Right lobe of liver (tissue), 6 donors: ENCODE measurements around the gene RER1. TPM values are rescaled to one million over a fixed set of nuclear protein-coding genes. Genes with fewer than 3 reads are reported as not detected.

ENCODE experiments used
- ATAC-seq, 4 donors: fragments of 200-7000 bp; cut with Tn5 transposase; one replicate each; pipeline ENCODE4 v1.9.1; 2020; ENCODE audit warnings: mild to moderate bottlenecking in 4 of 4, moderate library complexity in 4 of 4
- DNase-seq, 3 donors: peaks; one replicate each; pipeline ENCODE4 v3.0.0-alpha.2; 2020
- H3K27ac ChIP-seq, 3 donors: fragments of 200-600 bp; one replicate each; pipeline ENCODE4 v1.8.0; 2022
- H3K27me3 ChIP-seq, 2 donors: fragments of 200-600 bp; one replicate each; pipeline ENCODE4 v1.8.0; 2022
- H3K36me3 ChIP-seq, 4 donors: fragments of 200-600 bp; sonication (generic) in 1 of 4; one replicate each; pipeline versions ENCODE4 v1.5.1 to v1.8.0; 2017 to 2022; ENCODE audit warnings: control low read depth in 1 of 4
- H3K4me1 ChIP-seq, 4 donors: fragments of 200-600 bp; sonication (generic) in 1 of 4; one replicate each; pipeline versions ENCODE4 v1.5.1 to v1.8.0; 2017 to 2022; ENCODE audit warnings: control low read depth in 1 of 4
- H3K4me3 ChIP-seq, 3 donors: fragments of 200-600 bp; one replicate each; pipeline ENCODE4 v1.8.0; 2022
- H3K9me3 ChIP-seq, 4 donors: fragments of 200-600 bp; sonication (generic) in 1 of 4; one replicate each; pipeline versions ENCODE4 v1.5.1 to v1.8.0; 2017 to 2022; ENCODE audit warnings: control low read depth in 1 of 4
- CTCF ChIP-seq, 4 donors: fragments of 200-600 bp in 3 of 4; fragments of 450-650 bp in 1 of 4; IDR thresholded peaks; one replicate each; pipeline versions ENCODE4 v1.5.1 to v1.8.0; 2016 to 2022; ENCODE audit warnings: antibody characterized with exemption in 4 of 4, mild to moderate bottlenecking in 2 of 4
- POLR2A ChIP-seq: fragments of 450-650 bp; IDR thresholded peaks from one replicate; pipeline ENCODE4 v1.6.1; 2017; ENCODE audit warnings: antibody characterized with exemption, mild to moderate bottlenecking
- WGBS: methylation state at CpG from one replicate; pipeline ENCODE4 v1.1.6; 2018; ENCODE audit warnings: low coverage, low lambda C conversion rate; ENCODE audit not compliant: insufficient coverage; ENCODE audit errors: missing lambda C conversion rate; 5-methylcytosine and 5-hydroxymethylcytosine counted together
- intact Hi-C, 2 donors: fragments of 100-400 bp; cut with DNase I; formaldehyde crosslinking; loops; one replicate each; pipeline versions ENCODE4 v1.11.2 to v1.14.1; 2022
- total RNA-seq, 6 experiments: library from RNA; depleted of rRNA in 2 of 6; stranded (reverse); fragments of >200 nt in 2 of 6; fragmentation: NEBNext Ultra II Directional in 3 of 6; extraction: Animal tissue kit (Norgen Biotek cat#: 25700) in 3 of 6; gene quantifications; one replicate each; pipeline versions ENCODE4 v1.1.0 to v1.2.4, GENCODE V29; 2016 to 2023
- donor health status: DM: no; HTN: yes; CAD: no.
- donor health status: DM: no; HTN: no; CAD: no.
- donor health status: DM: no; HTN: no; CAD: no.
- donor health status: DM: no; HTN: yes; CAD: no.
- donor health status: DM: no; HTN: yes; CAD: no.

RER1 gene
- total RNA-seq, 6 experiments from 2014 or later = 76.5 to 166 (median 122) TPM

DNA sequence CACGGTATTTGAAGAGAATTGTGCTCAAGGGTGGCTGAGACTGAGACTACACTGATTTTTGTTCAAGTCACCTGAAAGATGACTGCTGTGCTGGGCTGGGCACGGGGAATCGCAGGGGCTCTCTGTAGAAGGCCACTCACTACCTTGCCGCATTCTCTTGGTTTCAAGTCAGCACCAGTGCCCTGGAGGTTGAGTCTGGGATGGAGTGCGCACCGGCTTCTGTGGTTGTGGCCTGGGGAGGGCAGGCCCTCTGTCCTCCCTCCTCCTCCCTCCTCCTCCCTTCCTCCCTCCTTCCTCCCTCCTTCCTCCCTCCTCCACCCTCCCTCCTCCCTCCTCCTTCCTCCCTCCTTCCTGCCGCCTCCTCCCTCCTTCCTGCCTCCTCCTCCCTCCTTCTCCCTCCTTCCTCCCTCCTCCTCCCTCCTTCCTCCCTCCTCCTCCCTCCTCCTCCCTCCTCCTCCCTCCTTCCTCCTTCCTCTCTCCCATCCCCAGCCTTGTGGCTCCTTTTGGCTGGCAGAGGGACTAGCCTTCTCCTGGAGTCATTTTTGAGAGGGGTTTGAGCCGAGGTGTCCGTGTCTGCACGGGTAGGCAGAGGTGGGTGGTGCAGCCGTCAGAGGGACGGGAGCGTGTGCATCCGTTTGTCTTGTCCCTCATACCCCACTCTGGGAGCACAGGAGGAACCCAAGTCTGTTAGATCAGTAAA is 9.5 kb downstream of the RER1 start:
- no peaks in the 10 kb centered on the region for H3K4me1 ChIP-seq
- H3K36me3 ChIP-seq = peaks cover 0 to 86% (median 40%) of the 10 kb centered on the region in 4 donors
- no peak overlapping the region for H3K4me3 ChIP-seq
- 88% methylated on average over 10 of the region's 14 CpGs for WGBS
- intact Hi-C loops = no loop called here
- ATAC-seq (no peak), DNase-seq (no peak)
- TF ChIP-seq CTCF (IDR thresholded peaks at IDR 0.05) (no peak), POLR2A (no peak)
- H3K27me3 ChIP-seq = no peaks in the 10 kb centered on the region
- no peaks in the 10 kb centered on the region for H3K9me3 ChIP-seq
- H3K27ac ChIP-seq = no peak overlapping the region

GRCh38 chr1:2402420-2402819 is 10.8 kb downstream of the RER1 start:
- H3K27ac ChIP-seq = no peak overlapping the region
- no CpG with 5 or more reads among the region's 23 CpGs for WGBS
- DNase-seq = no peak
- H3K9me3 ChIP-seq = no peaks in the 10 kb centered on the region
- peaks cover 0 to 73% (median 38%) of the 10 kb centered on the region in 4 donors for H3K36me3 ChIP-seq
- ATAC-seq = no peak
- no peaks in the 10 kb centered on the region for H3K27me3 ChIP-seq
- intact Hi-C loops = no loop called here
- no peak overlapping the region for H3K4me3 ChIP-seq
- TF ChIP-seq CTCF (IDR thresholded peaks at IDR 0.05) (no peak), POLR2A (no peak)
- H3K4me1 ChIP-seq = no peaks in the 10 kb centered on the region

DNA sequence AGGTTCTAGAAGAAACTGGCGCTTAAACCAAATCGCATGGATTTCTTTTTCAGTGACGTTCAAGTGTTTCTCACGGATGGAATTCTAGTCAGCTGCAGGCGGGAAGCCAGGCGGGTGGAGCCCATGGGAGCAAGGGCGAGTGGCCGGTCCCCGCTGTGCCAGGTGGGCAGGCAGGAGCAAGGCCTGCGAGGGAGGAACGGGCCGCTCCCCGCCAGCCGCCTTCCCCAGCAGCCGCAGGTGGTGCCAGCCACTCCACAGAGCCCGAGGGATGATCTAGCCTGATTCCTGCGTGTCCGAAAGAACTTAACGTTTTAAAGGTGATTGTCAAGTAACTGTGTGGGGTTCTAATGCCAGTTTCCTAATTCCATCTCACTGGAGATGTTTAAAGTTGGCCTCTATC is 11.6 kb downstream of the RER1 start:
- no peak overlapping the region for H3K4me3 ChIP-seq
- TF ChIP-seq POLR2A (no peak), CTCF (IDR thresholded peaks at IDR 0.05) (no peak)
- intact Hi-C loops = no loop called here
- H3K36me3 ChIP-seq = peaks cover 0 to 64% (median 33%) of the 10 kb centered on the region in 4 donors
- H3K4me1 ChIP-seq = no peaks in the 10 kb centered on the region
- no peaks in the 10 kb centered on the region for H3K27me3 ChIP-seq
- no peak overlapping the region for H3K27ac ChIP-seq
- DNase-seq (no peak), ATAC-seq (no peak)
- H3K9me3 ChIP-seq = no peaks in the 10 kb centered on the region
- 82% methylated on average over 6 of the region's 19 CpGs for WGBS

- Histone ChIP-seq H3K4me1 (peaks cover 0 to 2% (median 0%) of the 10 kb centered on the region in 4 donors), H3K27me3 (no peaks in the 10 kb centered on the region), H3K27ac (no peak overlapping the region), H3K4me3 (no peak overlapping the region), H3K9me3 (no peaks in the 10 kb centered on the region), H3K36me3 (peaks cover 0 to 57% (median 28%) of the 10 kb centered on the region in 4 donors)
- DNase-seq (no peak), ATAC-seq (no peak)
- TF ChIP-seq POLR2A (no peak), CTCF (IDR thresholded peaks at IDR 0.05) (no peak)
- intact Hi-C loops = no loop called here
- 82% methylated on average over 17 of the region's 29 CpGs for WGBS
Observed at GRCh38 chr1:2404142-2404889, 12.7 kb downstream of the RER1 start.
